ENCODE measurements around the gene MCFD2.

The MCFD2 gene

DNA sequence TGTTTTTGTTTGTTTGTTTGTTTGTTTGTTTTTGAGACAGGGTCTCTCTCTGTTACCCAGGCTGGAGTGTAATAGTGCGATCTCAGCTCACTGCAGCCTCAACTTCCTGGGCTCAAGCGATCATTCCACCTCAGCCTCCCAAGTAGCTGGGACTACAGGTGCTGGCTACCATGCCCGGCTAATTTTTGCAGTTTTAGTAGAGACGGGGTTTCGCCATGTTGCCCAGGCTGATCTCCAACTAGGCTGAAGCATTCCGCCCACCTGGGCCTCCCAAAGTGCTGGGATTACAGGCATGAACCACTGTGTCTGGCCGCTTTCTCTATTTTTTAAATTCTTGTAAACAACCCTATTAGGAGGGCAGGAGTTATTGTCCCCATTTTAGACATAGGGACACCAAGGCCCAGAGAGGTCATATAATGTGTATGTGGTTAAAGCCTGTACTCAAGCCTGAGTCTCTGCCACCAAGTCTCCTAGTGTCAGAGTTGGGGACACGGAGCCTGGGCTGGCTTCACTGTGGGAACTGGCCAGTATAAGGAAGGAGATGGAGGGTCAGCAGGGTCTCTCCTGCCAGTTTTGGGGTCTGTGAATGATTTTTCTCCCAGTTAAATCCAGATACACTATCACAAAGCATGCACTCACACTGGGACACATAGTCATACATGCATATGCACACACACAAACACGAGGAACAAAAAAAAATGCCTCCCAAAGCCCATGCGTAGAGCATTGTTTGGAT lies 27.5 kb upstream of the MCFD2 start:
- TF ChIP-seq, protein P1, sequence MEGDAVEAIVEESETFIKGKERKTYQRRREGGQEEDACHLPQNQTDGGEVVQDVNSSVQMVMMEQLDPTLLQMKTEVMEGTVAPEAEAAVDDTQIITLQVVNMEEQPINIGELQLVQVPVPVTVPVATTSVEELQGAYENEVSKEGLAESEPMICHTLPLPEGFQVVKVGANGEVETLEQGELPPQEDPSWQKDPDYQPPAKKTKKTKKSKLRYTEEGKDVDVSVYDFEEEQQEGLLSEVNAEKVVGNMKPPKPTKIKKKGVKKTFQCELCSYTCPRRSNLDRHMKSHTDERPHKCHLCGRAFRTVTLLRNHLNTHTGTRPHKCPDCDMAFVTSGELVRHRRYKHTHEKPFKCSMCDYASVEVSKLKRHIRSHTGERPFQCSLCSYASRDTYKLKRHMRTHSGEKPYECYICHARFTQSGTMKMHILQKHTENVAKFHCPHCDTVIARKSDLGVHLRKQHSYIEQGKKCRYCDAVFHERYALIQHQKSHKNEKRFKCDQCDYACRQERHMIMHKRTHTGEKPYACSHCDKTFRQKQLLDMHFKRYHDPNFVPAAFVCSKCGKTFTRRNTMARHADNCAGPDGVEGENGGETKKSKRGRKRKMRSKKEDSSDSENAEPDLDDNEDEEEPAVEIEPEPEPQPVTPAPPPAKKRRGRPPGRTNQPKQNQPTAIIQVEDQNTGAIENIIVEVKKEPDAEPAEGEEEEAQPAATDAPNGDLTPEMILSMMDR (IDR thresholded peaks at IDR 0.05; ENCODE audit: unreplicated experiment in 3 of 3): no peak
- Mint-ChIP-seq H3K36me3 (ENCODE audit: low read depth) (no peaks in the 10 kb centered on the region), H3K4me3 (peak overlapping the region; percentile 90 to 99 (median 98)), H3K9me3 (no peaks in the 10 kb centered on the region), H3K27ac (no peak overlapping the region), H3K4me1 (peaks cover 16% of the 10 kb centered on the region), H3K27me3 (ENCODE audit: low read depth) (peaks cover 8% of the 10 kb centered on the region)

DNA sequence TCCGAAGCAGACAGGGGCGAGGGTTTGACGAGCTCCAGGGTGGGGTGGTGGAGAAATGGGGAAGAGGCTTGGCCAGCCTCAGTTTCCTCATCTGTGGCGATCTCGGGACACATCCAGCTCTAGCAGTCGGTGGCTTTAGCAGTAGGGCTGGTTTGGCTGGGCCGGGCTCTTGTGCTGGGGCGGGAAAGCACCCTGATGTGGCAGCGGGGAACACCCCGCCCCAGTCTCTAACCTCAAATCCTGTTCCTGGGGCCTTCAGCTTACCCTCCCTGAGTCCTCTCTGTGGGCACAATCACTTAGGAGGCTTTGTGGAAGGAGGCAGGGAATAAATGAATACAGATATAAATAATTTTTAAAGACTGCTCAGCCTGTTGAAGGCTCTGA lies 26.5 kb upstream of the MCFD2 start:
- Mint-ChIP-seq H3K9me3 (no peaks in the 10 kb centered on the region), H3K4me3 (peak overlapping the region; percentile 90 to 99 (median 98)), H3K36me3 (ENCODE audit: low read depth) (no peaks in the 10 kb centered on the region), H3K27me3 (ENCODE audit: low read depth) (peaks cover 8% of the 10 kb centered on the region), H3K27ac (peak overlapping the region; percentile 64 to 89 (median 75)), H3K4me1 (peaks cover 16% of the 10 kb centered on the region)
- TF ChIP-seq, protein P1 (IDR thresholded peaks at IDR 0.05; ENCODE audit: unreplicated experiment in 3 of 3): no peak

DNA sequence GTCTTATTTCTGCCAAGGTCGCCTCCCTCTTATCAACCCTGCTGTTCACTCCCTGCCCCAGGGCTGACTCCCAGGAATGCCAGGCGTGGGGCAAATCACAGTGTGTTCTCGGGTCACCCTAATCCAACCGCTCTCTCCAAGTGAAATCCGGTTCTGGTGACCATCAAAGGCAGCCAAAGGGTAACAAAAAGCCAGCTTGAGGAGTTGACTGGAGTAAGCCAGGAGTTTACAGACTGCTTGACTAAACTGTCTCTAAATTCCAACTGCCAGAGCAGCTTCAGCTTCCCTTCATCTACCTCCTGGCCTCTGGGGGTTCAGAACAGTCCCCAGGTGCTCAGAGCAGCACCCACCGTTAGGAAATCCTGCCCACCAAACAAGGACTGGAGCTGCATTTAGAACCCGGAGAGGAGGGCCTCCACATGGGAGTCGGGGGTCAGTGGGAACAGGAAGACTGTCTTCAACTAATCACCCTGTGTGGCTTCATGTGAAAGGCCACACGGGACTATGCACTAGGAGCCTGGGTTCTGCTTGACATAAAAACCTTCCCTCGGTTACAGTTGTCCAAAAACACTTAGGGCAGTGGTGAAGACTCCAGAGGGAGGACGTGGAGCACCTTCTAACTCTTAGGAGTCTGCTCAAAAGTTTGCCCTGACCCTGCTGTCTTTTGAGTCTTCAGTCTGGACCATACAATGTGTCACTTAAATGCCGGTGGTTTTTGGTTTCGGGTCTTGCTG lies 24.2 kb upstream of the MCFD2 start:
- TF ChIP-seq, protein P1 (IDR thresholded peaks at IDR 0.05; ENCODE audit: unreplicated experiment in 3 of 3): no peak
- Mint-ChIP-seq H3K4me3 (peak overlapping the region; percentile 82 to 92 (median 92)), H3K27ac (peak overlapping the region; percentile 81 to 88 (median 88)), H3K4me1 (peaks cover 16% of the 10 kb centered on the region), H3K9me3 (no peaks in the 10 kb centered on the region), H3K27me3 (ENCODE audit: low read depth) (peaks cover 8% of the 10 kb centered on the region), H3K36me3 (ENCODE audit: low read depth) (no peaks in the 10 kb centered on the region)

DNA sequence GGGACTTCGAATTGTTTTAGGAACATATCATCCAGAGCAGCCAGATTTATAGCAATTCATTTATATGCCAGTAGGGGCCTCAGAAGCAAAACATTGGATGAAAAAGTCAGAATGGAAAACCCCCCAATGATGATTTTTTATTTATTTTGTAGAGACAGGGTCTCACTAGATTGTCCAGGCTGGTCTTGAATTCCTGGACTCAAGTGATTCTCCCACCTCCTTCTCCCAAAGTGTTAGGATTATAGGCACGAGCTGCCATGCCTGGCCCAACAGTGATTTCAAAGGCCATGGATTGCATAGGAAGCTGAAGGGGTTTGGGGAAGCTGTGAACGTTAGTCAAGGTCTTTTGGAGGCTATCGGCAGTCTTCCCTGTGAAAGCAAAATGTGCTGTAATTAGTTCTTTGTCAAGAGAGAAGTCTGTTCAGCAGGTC lies 21.9 kb upstream of the MCFD2 start:
- H3K4me1 Mint-ChIP-seq: peaks cover 14% of the 10 kb centered on the region
- H3K27me3 Mint-ChIP-seq (ENCODE audit: low read depth): peaks cover 8% of the 10 kb centered on the region
- H3K36me3 Mint-ChIP-seq (ENCODE audit: low read depth): peaks cover 4% of the 10 kb centered on the region
- peak overlapping the region in 1 of 3 experiments; percentile 37 for H3K27ac Mint-ChIP-seq
- TF ChIP-seq, protein P1 (IDR thresholded peaks at IDR 0.05; ENCODE audit: unreplicated experiment in 3 of 3): peak; percentile 22 to 30 (median 25)
- peak overlapping the region; percentile 12 to 27 (median 26) for H3K4me3 Mint-ChIP-seq
- no peaks in the 10 kb centered on the region for H3K9me3 Mint-ChIP-seq

DNA sequence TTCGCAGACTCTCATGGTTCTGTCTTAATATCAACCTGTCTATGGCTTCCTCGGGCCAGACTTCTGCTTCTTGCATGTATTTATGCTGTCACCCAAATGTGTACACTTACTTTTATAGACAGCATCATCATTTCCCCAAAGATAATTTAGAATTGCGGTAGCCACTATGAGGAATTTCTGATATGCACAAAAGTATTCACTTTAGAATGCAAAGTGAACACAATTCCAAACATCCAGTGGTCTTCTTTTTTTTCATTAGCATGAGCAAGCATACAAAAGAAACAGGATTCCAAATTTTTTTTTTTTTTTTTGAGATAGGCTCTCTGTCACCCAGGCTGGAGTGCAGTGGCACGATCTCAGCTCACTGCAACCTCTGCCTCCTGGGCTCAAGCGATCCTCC lies 21.0 kb upstream of the MCFD2 start:
- Mint-ChIP-seq H3K9me3 (no peaks in the 10 kb centered on the region), H3K4me3 (no peak overlapping the region), H3K4me1 (peaks cover 6% of the 10 kb centered on the region), H3K36me3 (ENCODE audit: low read depth) (peaks cover 4% of the 10 kb centered on the region), H3K27ac (no peak overlapping the region), H3K27me3 (ENCODE audit: low read depth) (peaks cover under 1% of the 10 kb centered on the region)
- TF ChIP-seq, protein P1 (IDR thresholded peaks at IDR 0.05; ENCODE audit: unreplicated experiment in 3 of 3): no peak
